Measurements from ENCODE around the gene FLOT1. TPM values are rescaled to one million over a fixed set of nuclear protein-coding genes. Genes with fewer than 3 reads are reported as not detected.

FLOT1 gene
- total RNA-seq, 5 donors from 2014 or later (not counting 1 experiment from before 2014, with no cell fraction given) = 62.2 to 109 (median 74.2) TPM

DNA sequence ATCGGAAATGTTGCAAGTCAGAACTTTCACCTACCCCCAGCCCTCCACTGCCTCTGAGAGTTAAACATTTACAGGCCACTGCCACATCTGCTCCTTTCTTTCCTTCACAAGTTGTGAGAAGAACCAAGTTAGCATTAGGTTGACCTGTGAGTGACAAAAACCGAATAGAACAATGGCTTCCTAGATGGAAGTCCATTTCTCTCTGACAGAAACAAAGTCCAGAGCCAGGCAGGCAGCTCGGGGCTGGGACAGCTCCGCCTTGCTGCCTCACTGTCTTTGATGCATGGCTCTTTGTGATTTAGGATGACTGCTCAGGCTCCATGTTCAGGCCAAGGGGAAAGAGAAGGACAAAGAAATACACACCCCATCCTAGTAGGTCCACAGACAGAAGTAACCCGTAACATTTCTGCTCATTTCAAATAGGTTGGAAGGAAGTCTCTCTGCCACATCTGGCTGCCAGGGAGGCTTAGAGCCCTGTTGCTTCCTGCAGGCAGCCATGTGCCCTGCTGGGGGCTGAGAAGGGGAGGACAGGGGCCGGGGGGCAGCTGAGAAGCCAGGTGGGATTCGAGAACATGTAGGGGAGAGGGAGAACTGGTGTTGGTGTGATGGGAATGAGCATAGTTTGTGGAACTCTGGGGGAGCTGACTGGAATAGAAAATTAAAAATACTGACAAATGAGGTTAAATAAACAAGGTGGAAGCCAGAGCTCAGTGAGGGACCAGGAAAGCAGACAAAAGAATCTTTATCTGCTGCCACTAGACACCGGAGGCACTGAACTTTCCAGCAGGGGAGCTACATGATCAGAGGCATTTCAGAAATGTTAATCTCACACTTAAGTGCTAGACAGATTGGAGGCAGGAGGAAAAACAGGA lies 21.4 kb upstream of the FLOT1 start:
- Histone ChIP-seq H3K4me1 (ENCODE audit: control insufficient read depth in 1 of 2, extremely low read depth in 1 of 2, insufficient read depth in 2 of 2, low read length in 2 of 2) (peaks cover 25 to 27% of the 10 kb centered on the region in 2 experiments), H3K27ac (ENCODE audit: low read length) (no peak overlapping the region), H3K36me3 (ENCODE audit: control insufficient read depth in 2 of 2, extremely low read depth in 1 of 2, insufficient read depth in 1 of 2, low read length in 1 of 2) (no peaks in the 10 kb centered on the region), H3K27me3 (replicated peaks in 1 of 2; ENCODE audit: control insufficient read depth in 2 of 2, extremely low read depth in 1 of 2, insufficient read depth in 2 of 2, low read length in 1 of 2) (no peaks in the 10 kb centered on the region), H3K4me3 (ENCODE audit: control insufficient read depth in 1 of 2, extremely low read depth in 1 of 2, low read length in 1 of 2) (no peak overlapping the region), H3K9me3 (no peaks in the 10 kb centered on the region)
- CTCF ChIA-PET = interaction anchor here in 1 of 2 donors (0.6 kb wide), 1 partner anchor 11 kb away, joined by 3 read pairs; no protein-coding TSS in a partner anchor
- Mint-ChIP-seq H3K36me3 (no peaks in the 10 kb centered on the region), H3K9me3 (no peaks in the 10 kb centered on the region), H3K27ac (peak overlapping the region; percentile 15 to 77), H3K4me1 (peaks cover 40 to 45% (median 43%) of the 10 kb centered on the region in 3 donors), H3K4me3 (peak overlapping the region in 1 of 3 donors; percentile 68), H3K27me3 (peaks cover 0 to 3% of the 10 kb centered on the region in 2 donors)
- ATAC-seq (replicated peaks in 1 of 4) (peak in 3 of 4 experiments; percentile 66 to 76 (median 68)), DNase-seq (peak in 1 of 35 experiments; percentile 19)
- 46% methylated on average over 6 of the region's 8 CpGs for WGBS (ENCODE audit: insufficient coverage)
- POLR2A ChIA-PET = no interaction called here

DNA sequence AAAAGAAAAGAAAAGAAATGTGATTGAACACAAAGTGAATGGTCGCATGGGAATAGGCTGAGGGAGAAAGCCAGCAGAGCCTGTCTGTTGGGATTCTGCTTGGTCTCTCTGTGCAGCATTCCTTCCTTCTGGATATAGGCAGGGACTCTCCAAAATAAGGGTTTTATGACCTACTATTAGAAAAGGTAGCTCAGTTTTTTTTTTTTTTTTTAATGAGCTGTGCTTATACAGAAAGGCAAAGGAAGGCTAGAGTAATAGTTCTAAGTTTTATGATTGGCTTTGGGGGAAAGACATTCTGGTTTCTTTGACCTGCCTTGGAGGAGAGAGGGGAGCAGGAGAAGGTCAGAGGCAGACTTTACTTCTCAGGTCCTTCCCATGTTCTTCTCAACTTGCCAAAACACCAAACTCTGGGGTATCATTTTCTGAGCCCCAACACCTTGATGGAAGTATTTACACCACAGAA lies 20.7 kb upstream of the FLOT1 start:
- Histone ChIP-seq H3K27me3 (replicated peaks in 1 of 2; ENCODE audit: control insufficient read depth in 2 of 2, extremely low read depth in 1 of 2, insufficient read depth in 2 of 2, low read length in 1 of 2) (no peaks in the 10 kb centered on the region), H3K9me3 (no peaks in the 10 kb centered on the region), H3K27ac (ENCODE audit: low read length) (no peak overlapping the region), H3K4me3 (ENCODE audit: control insufficient read depth in 1 of 2, extremely low read depth in 1 of 2, low read length in 1 of 2) (no peak overlapping the region), H3K36me3 (ENCODE audit: control insufficient read depth in 2 of 2, extremely low read depth in 1 of 2, insufficient read depth in 1 of 2, low read length in 1 of 2) (no peaks in the 10 kb centered on the region), H3K4me1 (ENCODE audit: control insufficient read depth in 1 of 2, extremely low read depth in 1 of 2, insufficient read depth in 2 of 2, low read length in 2 of 2) (peaks cover 18 to 20% of the 10 kb centered on the region in 2 experiments)
- ATAC-seq (replicated peaks in 1 of 4) (no peak), DNase-seq (no peak)
- WGBS (ENCODE audit: insufficient coverage) = no CpG with 5 or more reads among the region's 1 CpG
- ChIA-PET POLR2A (no interaction called here), CTCF (interaction anchor here in 1 of 2 donors (0.6 kb wide), 1 partner anchor 10 kb away, joined by 3 read pairs; no protein-coding TSS in a partner anchor)
- H3K27ac Mint-ChIP-seq = no peak overlapping the region
- H3K4me1 Mint-ChIP-seq = peaks cover 33 to 39% (median 36%) of the 10 kb centered on the region in 3 donors
- no peak overlapping the region for H3K4me3 Mint-ChIP-seq
- H3K9me3 Mint-ChIP-seq = no peaks in the 10 kb centered on the region
- H3K27me3 Mint-ChIP-seq = peaks cover 0 to 3% of the 10 kb centered on the region in 2 donors
- no peaks in the 10 kb centered on the region for H3K36me3 Mint-ChIP-seq

DNA sequence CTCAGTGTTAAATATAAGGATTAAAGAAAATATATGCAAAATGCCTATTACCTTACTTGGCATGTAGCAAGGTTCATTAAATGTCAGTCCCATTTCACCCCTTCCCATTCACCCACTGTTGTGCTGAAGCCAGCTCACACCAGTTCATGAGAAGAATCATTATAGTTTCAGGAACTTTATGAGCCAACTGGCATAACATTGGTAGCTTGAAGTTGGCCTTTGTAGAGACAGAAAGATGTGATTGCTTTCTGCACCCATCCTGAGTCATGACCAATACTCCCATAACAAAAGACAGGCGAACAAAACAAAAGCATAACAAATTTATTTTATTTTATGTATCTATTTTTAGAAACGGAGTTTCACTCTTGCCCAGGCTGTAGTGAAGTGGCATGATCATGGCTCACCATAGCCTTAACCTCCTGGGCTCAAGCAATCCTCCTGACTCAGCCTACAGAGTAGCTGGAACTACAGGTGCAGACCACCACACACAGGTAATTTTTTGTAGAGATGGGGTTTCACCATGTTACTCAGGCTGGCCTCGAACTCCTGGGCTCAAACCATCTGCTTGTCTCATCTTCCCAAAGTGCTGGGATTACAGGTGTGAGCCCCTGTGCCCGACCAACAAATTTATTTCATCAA lies 19.4 kb upstream of the FLOT1 start:
- Mint-ChIP-seq H3K36me3 (no peaks in the 10 kb centered on the region), H3K27me3 (peaks cover 0 to 3% of the 10 kb centered on the region in 2 donors), H3K27ac (no peak overlapping the region), H3K4me3 (no peak overlapping the region), H3K4me1 (peaks cover 28 to 33% (median 29%) of the 10 kb centered on the region in 3 donors), H3K9me3 (no peaks in the 10 kb centered on the region)
- CTCF ChIA-PET = interaction anchor here in 1 of 2 donors (0.5 kb wide), 1 partner anchor 326 kb away, joined by 8 read pairs; no protein-coding TSS in a partner anchor
- Histone ChIP-seq H3K4me1 (ENCODE audit: control insufficient read depth in 1 of 2, extremely low read depth in 1 of 2, insufficient read depth in 2 of 2, low read length in 2 of 2) (peaks cover 13 to 15% of the 10 kb centered on the region in 2 experiments), H3K36me3 (ENCODE audit: control insufficient read depth in 2 of 2, extremely low read depth in 1 of 2, insufficient read depth in 1 of 2, low read length in 1 of 2) (no peaks in the 10 kb centered on the region), H3K27me3 (replicated peaks in 1 of 2; ENCODE audit: control insufficient read depth in 2 of 2, extremely low read depth in 1 of 2, insufficient read depth in 2 of 2, low read length in 1 of 2) (no peaks in the 10 kb centered on the region), H3K9me3 (no peaks in the 10 kb centered on the region), H3K4me3 (ENCODE audit: control insufficient read depth in 1 of 2, extremely low read depth in 1 of 2, low read length in 1 of 2) (no peak overlapping the region), H3K27ac (ENCODE audit: low read length) (no peak overlapping the region)
- POLR2A ChIA-PET = no interaction called here
- WGBS (ENCODE audit: insufficient coverage) = 55% methylated on average over 2 of the region's 4 CpGs
- ATAC-seq (replicated peaks in 1 of 4) (no peak), DNase-seq (no peak)

DNA sequence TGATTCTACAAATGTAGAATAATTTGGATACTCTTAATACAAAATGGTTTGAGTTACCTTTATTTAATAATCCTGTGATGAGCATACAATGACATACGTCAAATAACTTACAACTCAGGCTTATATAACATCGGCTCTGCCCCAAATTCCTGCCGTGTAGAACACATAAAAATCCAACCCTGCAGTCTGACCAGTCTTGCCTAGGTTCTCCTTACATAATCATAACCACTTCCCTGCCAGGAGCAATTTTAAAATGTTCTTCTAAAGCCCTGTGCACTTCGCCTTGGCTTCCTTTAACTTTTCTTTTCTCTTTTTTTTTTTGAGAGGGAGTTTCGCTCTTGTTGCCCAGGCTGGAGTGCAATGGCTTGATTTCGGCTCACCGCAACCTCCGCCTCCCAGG lies 18.1 kb upstream of the FLOT1 start:
- Histone ChIP-seq H3K27me3 (replicated peaks in 1 of 2; ENCODE audit: control insufficient read depth in 2 of 2, extremely low read depth in 1 of 2, insufficient read depth in 2 of 2, low read length in 1 of 2) (no peaks in the 10 kb centered on the region), H3K27ac (ENCODE audit: low read length) (no peak overlapping the region), H3K4me1 (ENCODE audit: control insufficient read depth in 1 of 2, extremely low read depth in 1 of 2, insufficient read depth in 2 of 2, low read length in 2 of 2) (peaks cover 13 to 15% of the 10 kb centered on the region in 2 experiments), H3K36me3 (ENCODE audit: control insufficient read depth in 2 of 2, extremely low read depth in 1 of 2, insufficient read depth in 1 of 2, low read length in 1 of 2) (no peaks in the 10 kb centered on the region), H3K4me3 (ENCODE audit: control insufficient read depth in 1 of 2, extremely low read depth in 1 of 2, low read length in 1 of 2) (no peak overlapping the region), H3K9me3 (no peaks in the 10 kb centered on the region)
- Mint-ChIP-seq H3K27me3 (peaks cover 0 to 3% of the 10 kb centered on the region in 2 donors), H3K27ac (no peak overlapping the region), H3K4me3 (no peak overlapping the region), H3K9me3 (no peaks in the 10 kb centered on the region), H3K36me3 (no peaks in the 10 kb centered on the region), H3K4me1 (peaks cover 22 to 26% (median 22%) of the 10 kb centered on the region in 3 donors)
- ChIA-PET CTCF (no interaction called here), POLR2A (no interaction called here)
- ATAC-seq (replicated peaks in 1 of 4) = no peak
- DNase-seq = no peak
- WGBS (ENCODE audit: insufficient coverage) = 92% methylated on average over 5 of the region's 8 CpGs

DNA sequence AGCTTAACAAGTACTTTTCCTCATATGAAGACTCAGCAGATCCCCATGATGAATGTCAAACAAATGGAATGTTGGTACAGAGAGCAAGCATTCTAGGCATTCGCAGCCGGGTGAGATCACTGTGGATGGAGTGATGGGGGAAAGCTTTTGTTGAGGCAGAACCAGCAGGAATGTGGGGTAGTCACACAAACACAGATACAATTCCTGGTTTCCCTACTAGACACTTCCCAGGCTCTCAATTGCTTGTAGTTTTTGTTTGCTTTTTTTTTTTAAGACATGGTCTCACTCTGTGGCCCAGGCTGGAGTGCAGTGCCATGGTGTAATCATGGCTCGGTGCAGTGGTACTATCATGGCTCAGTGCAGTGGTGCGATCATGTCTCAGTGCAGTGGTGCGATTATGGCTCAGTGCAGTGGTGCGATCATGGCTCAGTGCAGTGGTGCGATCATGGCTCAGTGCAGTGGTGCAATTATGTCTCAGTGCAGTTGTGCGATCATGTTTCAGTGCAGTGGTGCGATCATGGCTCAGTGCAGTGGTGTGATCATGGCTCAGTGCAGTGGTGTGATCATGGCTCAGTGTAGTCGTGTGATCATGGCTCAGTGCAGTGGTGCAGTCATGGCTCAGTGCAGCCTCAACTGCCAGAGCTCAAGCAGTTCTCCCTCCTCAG lies 17.2 kb upstream of the FLOT1 start:
- Histone ChIP-seq H3K4me3 (ENCODE audit: control insufficient read depth in 1 of 2, extremely low read depth in 1 of 2, low read length in 1 of 2) (no peak overlapping the region), H3K27ac (ENCODE audit: low read length) (no peak overlapping the region), H3K9me3 (no peaks in the 10 kb centered on the region), H3K27me3 (replicated peaks in 1 of 2; ENCODE audit: control insufficient read depth in 2 of 2, extremely low read depth in 1 of 2, insufficient read depth in 2 of 2, low read length in 1 of 2) (peaks cover 0 to 4% of the 10 kb centered on the region in 2 experiments), H3K36me3 (ENCODE audit: control insufficient read depth in 2 of 2, extremely low read depth in 1 of 2, insufficient read depth in 1 of 2, low read length in 1 of 2) (no peaks in the 10 kb centered on the region), H3K4me1 (ENCODE audit: control insufficient read depth in 1 of 2, extremely low read depth in 1 of 2, insufficient read depth in 2 of 2, low read length in 2 of 2) (peaks cover 13 to 15% of the 10 kb centered on the region in 2 experiments)
- H3K27ac Mint-ChIP-seq = no peak overlapping the region
- H3K4me3 Mint-ChIP-seq = no peak overlapping the region
- WGBS (ENCODE audit: insufficient coverage) = 98% methylated on average over 8 of the region's 10 CpGs
- peaks cover 0 to 3% of the 10 kb centered on the region in 2 donors for H3K27me3 Mint-ChIP-seq
- no peak for ATAC-seq (replicated peaks in 1 of 4)
- no peaks in the 10 kb centered on the region for H3K36me3 Mint-ChIP-seq
- ChIA-PET CTCF (interaction anchor here in 1 of 2 donors (0.6 to 0.7 kb wide), 2 partner anchors 542 to 1032 kb away, joined by 3 read pairs; no protein-coding TSS in a partner anchor), POLR2A (no interaction called here)
- peaks cover 22% of the 10 kb centered on the region in 3 donors for H3K4me1 Mint-ChIP-seq
- no peak for DNase-seq
- H3K9me3 Mint-ChIP-seq = no peaks in the 10 kb centered on the region

Data from T-cell (primary cell).